ENCODE data around the gene NRF1. TPM values are rescaled to one million over a fixed set of nuclear protein-coding genes. Genes with fewer than 3 reads are reported as not detected.

NRF1 gene
- polyA plus RNA-seq, 2 donors: 4.7 to 5.7 TPM

GRCh38 chr7:129640400-129640799 lies 28.9 kb downstream of the NRF1 start:
- Histone ChIP-seq H3K36me3 (ENCODE audit: control insufficient read depth in 2 of 2, insufficient read depth in 2 of 2, low read length in 1 of 2) (no peaks in the 10 kb centered on the region), H3K27me3 (ENCODE audit: control insufficient read depth in 1 of 2, insufficient read depth in 2 of 2, low read length in 2 of 2) (no peaks in the 10 kb centered on the region), H3K27ac (ENCODE audit: low read depth in 2 of 2, low read length in 1 of 2) (no peak overlapping the region), H3K4me3 (ENCODE audit: low read depth in 1 of 2, low read length in 2 of 2) (no peak overlapping the region), H3K9me3 (ENCODE audit: control insufficient read depth in 2 of 2, insufficient read depth in 1 of 2, low read depth in 1 of 2, low read length in 1 of 2) (no peaks in the 10 kb centered on the region), H3K4me1 (ENCODE audit: control insufficient read depth in 2 of 2, insufficient read depth in 2 of 2, low read length in 1 of 2) (no peaks in the 10 kb centered on the region)
- 72 to 80% methylated on average over 2 of the region's 2 CpGs for WGBS, 2 donors

- 89 to 95% methylated on average over 4 of the region's 4 CpGs for WGBS, 2 donors
- Histone ChIP-seq H3K4me1 (ENCODE audit: control insufficient read depth in 2 of 2, insufficient read depth in 2 of 2, low read length in 1 of 2) (no peaks in the 10 kb centered on the region), H3K4me3 (ENCODE audit: low read depth in 1 of 2, low read length in 2 of 2) (no peak overlapping the region), H3K9me3 (ENCODE audit: control insufficient read depth in 2 of 2, insufficient read depth in 1 of 2, low read depth in 1 of 2, low read length in 1 of 2) (no peaks in the 10 kb centered on the region), H3K27me3 (ENCODE audit: control insufficient read depth in 1 of 2, insufficient read depth in 2 of 2, low read length in 2 of 2) (no peaks in the 10 kb centered on the region), H3K27ac (ENCODE audit: low read depth in 2 of 2, low read length in 1 of 2) (no peak overlapping the region), H3K36me3 (ENCODE audit: control insufficient read depth in 2 of 2, insufficient read depth in 2 of 2, low read length in 1 of 2) (no peaks in the 10 kb centered on the region)
These were observed 31.5 kb downstream of the NRF1 start for GRCh38 chr7:129642871-129643549.

- Histone ChIP-seq H3K27ac (ENCODE audit: low read depth in 2 of 2, low read length in 1 of 2) (no peak overlapping the region), H3K4me1 (ENCODE audit: control insufficient read depth in 2 of 2, insufficient read depth in 2 of 2, low read length in 1 of 2) (no peaks in the 10 kb centered on the region), H3K36me3 (ENCODE audit: control insufficient read depth in 2 of 2, insufficient read depth in 2 of 2, low read length in 1 of 2) (no peaks in the 10 kb centered on the region), H3K27me3 (ENCODE audit: control insufficient read depth in 1 of 2, insufficient read depth in 2 of 2, low read length in 2 of 2) (no peaks in the 10 kb centered on the region), H3K9me3 (ENCODE audit: control insufficient read depth in 2 of 2, insufficient read depth in 1 of 2, low read depth in 1 of 2, low read length in 1 of 2) (no peaks in the 10 kb centered on the region), H3K4me3 (ENCODE audit: low read depth in 1 of 2, low read length in 2 of 2) (no peak overlapping the region)
- WGBS, 2 donors: 76 to 86% methylated on average over 6 of the region's 6 CpGs
These were observed 32.1 kb downstream of the NRF1 start for GRCh38 chr7:129643550-129644170.

GRCh38 chr7:129644634-129645230 lies 33.2 kb downstream of the NRF1 start:
- no peaks in the 10 kb centered on the region for H3K4me1 ChIP-seq (ENCODE audit: control insufficient read depth in 2 of 2, insufficient read depth in 2 of 2, low read length in 1 of 2)
- H3K4me3 ChIP-seq (ENCODE audit: low read depth in 1 of 2, low read length in 2 of 2): no peak overlapping the region
- no peak overlapping the region for H3K27ac ChIP-seq (ENCODE audit: low read depth in 2 of 2, low read length in 1 of 2)
- H3K9me3 ChIP-seq (ENCODE audit: control insufficient read depth in 2 of 2, insufficient read depth in 1 of 2, low read depth in 1 of 2, low read length in 1 of 2): no peaks in the 10 kb centered on the region
- H3K27me3 ChIP-seq (ENCODE audit: control insufficient read depth in 1 of 2, insufficient read depth in 2 of 2, low read length in 2 of 2): no peaks in the 10 kb centered on the region
- 16 to 30% methylated on average over 2 of the region's 2 CpGs for WGBS, 2 donors
- no peaks in the 10 kb centered on the region for H3K36me3 ChIP-seq (ENCODE audit: control insufficient read depth in 2 of 2, insufficient read depth in 2 of 2, low read length in 1 of 2)

GRCh38 chr7:129646369-129647021 lies 35.0 kb downstream of the NRF1 start:
- Histone ChIP-seq H3K4me1 (ENCODE audit: control insufficient read depth in 2 of 2, insufficient read depth in 2 of 2, low read length in 1 of 2) (no peaks in the 10 kb centered on the region), H3K27ac (ENCODE audit: low read depth in 2 of 2, low read length in 1 of 2) (no peak overlapping the region), H3K36me3 (ENCODE audit: control insufficient read depth in 2 of 2, insufficient read depth in 2 of 2, low read length in 1 of 2) (no peaks in the 10 kb centered on the region), H3K9me3 (ENCODE audit: control insufficient read depth in 2 of 2, insufficient read depth in 1 of 2, low read depth in 1 of 2, low read length in 1 of 2) (no peaks in the 10 kb centered on the region), H3K4me3 (ENCODE audit: low read depth in 1 of 2, low read length in 2 of 2) (no peak overlapping the region), H3K27me3 (ENCODE audit: control insufficient read depth in 1 of 2, insufficient read depth in 2 of 2, low read length in 2 of 2) (no peaks in the 10 kb centered on the region)
- WGBS, 2 donors: 78 to 87% methylated on average over 4 of the region's 4 CpGs

- no peak overlapping the region for H3K27ac ChIP-seq (ENCODE audit: low read depth in 2 of 2, low read length in 1 of 2)
- H3K4me3 ChIP-seq (ENCODE audit: low read depth in 1 of 2, low read length in 2 of 2): no peak overlapping the region
- H3K4me1 ChIP-seq (ENCODE audit: control insufficient read depth in 2 of 2, insufficient read depth in 2 of 2, low read length in 1 of 2): no peaks in the 10 kb centered on the region
- 51 to 65% methylated on average over 1 of the region's 1 CpG for WGBS, 2 donors
- H3K27me3 ChIP-seq (ENCODE audit: control insufficient read depth in 1 of 2, insufficient read depth in 2 of 2, low read length in 2 of 2): no peaks in the 10 kb centered on the region
- no peaks in the 10 kb centered on the region for H3K36me3 ChIP-seq (ENCODE audit: control insufficient read depth in 2 of 2, insufficient read depth in 2 of 2, low read length in 1 of 2)
- H3K9me3 ChIP-seq (ENCODE audit: control insufficient read depth in 2 of 2, insufficient read depth in 1 of 2, low read depth in 1 of 2, low read length in 1 of 2): no peaks in the 10 kb centered on the region
These were observed 37.7 kb downstream of the NRF1 start for GRCh38 chr7:129649128-129649690.

GRCh38 chr7:129650056-129650758 lies 38.7 kb downstream of the NRF1 start:
- WGBS, 2 donors: 80 to 87% methylated on average over 5 of the region's 5 CpGs
- no peak overlapping the region for H3K27ac ChIP-seq (ENCODE audit: low read depth in 2 of 2, low read length in 1 of 2)
- H3K4me1 ChIP-seq (ENCODE audit: control insufficient read depth in 2 of 2, insufficient read depth in 2 of 2, low read length in 1 of 2): no peaks in the 10 kb centered on the region
- no peaks in the 10 kb centered on the region for H3K9me3 ChIP-seq (ENCODE audit: control insufficient read depth in 2 of 2, insufficient read depth in 1 of 2, low read depth in 1 of 2, low read length in 1 of 2)
- no peaks in the 10 kb centered on the region for H3K27me3 ChIP-seq (ENCODE audit: control insufficient read depth in 1 of 2, insufficient read depth in 2 of 2, low read length in 2 of 2)
- H3K4me3 ChIP-seq (ENCODE audit: low read depth in 1 of 2, low read length in 2 of 2): no peak overlapping the region
- no peaks in the 10 kb centered on the region for H3K36me3 ChIP-seq (ENCODE audit: control insufficient read depth in 2 of 2, insufficient read depth in 2 of 2, low read length in 1 of 2)

GRCh38 chr7:129652914-129653313 lies 41.4 kb downstream of the NRF1 start:
- no peaks in the 10 kb centered on the region for H3K4me1 ChIP-seq (ENCODE audit: control insufficient read depth in 2 of 2, insufficient read depth in 2 of 2, low read length in 1 of 2)
- H3K27ac ChIP-seq (ENCODE audit: low read depth in 2 of 2, low read length in 1 of 2): no peak overlapping the region
- no peaks in the 10 kb centered on the region for H3K9me3 ChIP-seq (ENCODE audit: control insufficient read depth in 2 of 2, insufficient read depth in 1 of 2, low read depth in 1 of 2, low read length in 1 of 2)
- peaks cover 0 to 2% of the 10 kb centered on the region in 2 donors for H3K36me3 ChIP-seq (ENCODE audit: control insufficient read depth in 2 of 2, insufficient read depth in 2 of 2, low read length in 1 of 2)
- H3K4me3 ChIP-seq (ENCODE audit: low read depth in 1 of 2, low read length in 2 of 2): no peak overlapping the region
- 89 to 90% methylated on average over 1 of the region's 1 CpG for WGBS, 2 donors
- no peaks in the 10 kb centered on the region for H3K27me3 ChIP-seq (ENCODE audit: control insufficient read depth in 1 of 2, insufficient read depth in 2 of 2, low read length in 2 of 2)

- peaks cover under 1 to 6% of the 10 kb centered on the region in 2 donors for H3K36me3 ChIP-seq (ENCODE audit: control insufficient read depth in 2 of 2, insufficient read depth in 2 of 2, low read length in 1 of 2)
- no peak overlapping the region for H3K27ac ChIP-seq (ENCODE audit: low read depth in 2 of 2, low read length in 1 of 2)
- no peaks in the 10 kb centered on the region for H3K27me3 ChIP-seq (ENCODE audit: control insufficient read depth in 1 of 2, insufficient read depth in 2 of 2, low read length in 2 of 2)
- no peak overlapping the region for H3K4me3 ChIP-seq (ENCODE audit: low read depth in 1 of 2, low read length in 2 of 2)
- no peaks in the 10 kb centered on the region for H3K4me1 ChIP-seq (ENCODE audit: control insufficient read depth in 2 of 2, insufficient read depth in 2 of 2, low read length in 1 of 2)
- 76 to 91% methylated on average over 3 of the region's 3 CpGs for WGBS, 2 donors
- H3K9me3 ChIP-seq (ENCODE audit: control insufficient read depth in 2 of 2, insufficient read depth in 1 of 2, low read depth in 1 of 2, low read length in 1 of 2): no peaks in the 10 kb centered on the region
These were observed 44.3 kb downstream of the NRF1 start for GRCh38 chr7:129655811-129656210.

Data from esophagus (tissue), 2 donors.